Measurements from ENCODE around the gene F2R. TPM values are rescaled to one million over a fixed set of nuclear protein-coding genes. Genes with fewer than 3 reads are reported as not detected.
A peak's percentile ranks its signal among the peaks of the same experiment; 100 is the strongest.
"Not testable (repeated sequence)": the region's sequence is repeated elsewhere in the genome, so short reads cannot be mapped to it uniquely, and the experiment has no call there.

Gene F2R
- total and polyA plus RNA-seq, 2 experiments from 2014 or later = 15.0 to 26.0 TPM

DNA sequence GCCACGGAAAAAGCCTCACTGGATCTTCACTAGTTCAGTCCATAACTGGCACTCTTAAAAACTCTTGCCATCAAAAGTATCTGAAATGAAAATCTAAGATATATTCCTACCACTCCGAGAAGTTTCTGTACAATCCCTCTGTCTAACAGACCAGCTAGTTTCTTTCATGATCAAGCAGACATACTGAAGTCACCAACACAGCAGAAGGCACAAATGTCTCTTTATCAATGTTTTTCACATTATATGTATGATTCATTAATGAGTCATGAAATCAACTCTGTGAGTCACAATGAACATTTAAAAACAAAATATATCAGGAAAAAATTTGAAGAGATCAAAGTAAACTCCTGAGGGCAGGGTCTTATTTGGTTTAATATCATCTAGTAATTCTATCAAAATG lies 50.8 kb downstream of the F2R start:
- Histone ChIP-seq H2AFZ (no peak overlapping the region), H3K36me3 (ENCODE audit: insufficient read depth) (no peaks in the 10 kb centered on the region), H3K9me2 (ENCODE audit: insufficient read depth) (0 out of 2 replicates have a peak, but pooled peaks cover 4% of the 10 kb centered on the region), H3K4me3 (no peak overlapping the region), H3K27ac (ENCODE audit: low read depth) (no peak overlapping the region), H3K79me2 (replicated peaks; ENCODE audit: insufficient read depth) (no peaks in the 10 kb centered on the region), H3K27me3 (ENCODE audit: insufficient read depth) (no peaks in the 10 kb centered on the region), H3K4me1 (ENCODE audit: insufficient read depth) (peaks cover 6% of the 10 kb centered on the region), H4K20me1 (replicated peaks; ENCODE audit: insufficient read depth) (no peaks in the 10 kb centered on the region), H3K4me2 (no peak overlapping the region), H3F3A (replicated peaks; ENCODE audit: low read depth) (no peaks in the 10 kb centered on the region)
- DNase-seq (ENCODE audit: low spot score) (no peak), ATAC-seq (no peak)
- no peaks in the 10 kb centered on the region for H3K36me3 Mint-ChIP-seq (ENCODE audit: low read depth)
- H3K4me3 Mint-ChIP-seq = no peak overlapping the region
- H3K9me3 Mint-ChIP-seq = no peaks in the 10 kb centered on the region
- no peak overlapping the region for H3K27ac Mint-ChIP-seq
- H3K27me3 Mint-ChIP-seq (ENCODE audit: insufficient read depth, low read depth, poor library complexity) = peaks cover 6% of the 10 kb centered on the region
- peaks cover 5% of the 10 kb centered on the region; the same call in 2 of the 3 replicates for H3K4me1 Mint-ChIP-seq
- TF ChIP-seq EZH2 (IDR thresholded peaks at IDR 0.05; ENCODE audit: low read depth, unreplicated experiment) (no peak), EZH2phosphoT487 (IDR thresholded peaks at IDR 0.05; ENCODE audit: unreplicated experiment) (no peak), POLR2AphosphoS5 (IDR thresholded peaks at IDR 0.05; ENCODE audit: low read depth) (no peak), REST (IDR thresholded peaks at IDR 0.05; ENCODE audit: unreplicated experiment) (no peak), NANOG (IDR thresholded peaks at IDR 0.05; ENCODE audit: borderline replicate concordance) (no peak), CREB1 (CRISPR knock-in tag; IDR thresholded peaks at IDR 0.05; ENCODE audit: low read depth) (no peak), ZNF114 (CRISPR knock-in tag; IDR thresholded peaks at IDR 0.05) (no peak), STAT1 (IDR thresholded peaks at IDR 0.05; ENCODE audit: unreplicated experiment) (no peak), ZNF331 (CRISPR knock-in tag; IDR thresholded peaks at IDR 0.05; ENCODE audit: low read depth) (no peak)
- TF ChIP-seq, protein P1, sequence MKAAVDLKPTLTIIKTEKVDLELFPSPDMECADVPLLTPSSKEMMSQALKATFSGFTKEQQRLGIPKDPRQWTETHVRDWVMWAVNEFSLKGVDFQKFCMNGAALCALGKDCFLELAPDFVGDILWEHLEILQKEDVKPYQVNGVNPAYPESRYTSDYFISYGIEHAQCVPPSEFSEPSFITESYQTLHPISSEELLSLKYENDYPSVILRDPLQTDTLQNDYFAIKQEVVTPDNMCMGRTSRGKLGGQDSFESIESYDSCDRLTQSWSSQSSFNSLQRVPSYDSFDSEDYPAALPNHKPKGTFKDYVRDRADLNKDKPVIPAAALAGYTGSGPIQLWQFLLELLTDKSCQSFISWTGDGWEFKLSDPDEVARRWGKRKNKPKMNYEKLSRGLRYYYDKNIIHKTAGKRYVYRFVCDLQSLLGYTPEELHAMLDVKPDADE (IDR thresholded peaks at IDR 0.05) = no peak
- TF ChIP-seq, protein P2, sequence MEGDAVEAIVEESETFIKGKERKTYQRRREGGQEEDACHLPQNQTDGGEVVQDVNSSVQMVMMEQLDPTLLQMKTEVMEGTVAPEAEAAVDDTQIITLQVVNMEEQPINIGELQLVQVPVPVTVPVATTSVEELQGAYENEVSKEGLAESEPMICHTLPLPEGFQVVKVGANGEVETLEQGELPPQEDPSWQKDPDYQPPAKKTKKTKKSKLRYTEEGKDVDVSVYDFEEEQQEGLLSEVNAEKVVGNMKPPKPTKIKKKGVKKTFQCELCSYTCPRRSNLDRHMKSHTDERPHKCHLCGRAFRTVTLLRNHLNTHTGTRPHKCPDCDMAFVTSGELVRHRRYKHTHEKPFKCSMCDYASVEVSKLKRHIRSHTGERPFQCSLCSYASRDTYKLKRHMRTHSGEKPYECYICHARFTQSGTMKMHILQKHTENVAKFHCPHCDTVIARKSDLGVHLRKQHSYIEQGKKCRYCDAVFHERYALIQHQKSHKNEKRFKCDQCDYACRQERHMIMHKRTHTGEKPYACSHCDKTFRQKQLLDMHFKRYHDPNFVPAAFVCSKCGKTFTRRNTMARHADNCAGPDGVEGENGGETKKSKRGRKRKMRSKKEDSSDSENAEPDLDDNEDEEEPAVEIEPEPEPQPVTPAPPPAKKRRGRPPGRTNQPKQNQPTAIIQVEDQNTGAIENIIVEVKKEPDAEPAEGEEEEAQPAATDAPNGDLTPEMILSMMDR (conservative IDR thresholded peaks at IDR 0.05; ENCODE audit: low read depth in 2 of 2) = no peak

DNA sequence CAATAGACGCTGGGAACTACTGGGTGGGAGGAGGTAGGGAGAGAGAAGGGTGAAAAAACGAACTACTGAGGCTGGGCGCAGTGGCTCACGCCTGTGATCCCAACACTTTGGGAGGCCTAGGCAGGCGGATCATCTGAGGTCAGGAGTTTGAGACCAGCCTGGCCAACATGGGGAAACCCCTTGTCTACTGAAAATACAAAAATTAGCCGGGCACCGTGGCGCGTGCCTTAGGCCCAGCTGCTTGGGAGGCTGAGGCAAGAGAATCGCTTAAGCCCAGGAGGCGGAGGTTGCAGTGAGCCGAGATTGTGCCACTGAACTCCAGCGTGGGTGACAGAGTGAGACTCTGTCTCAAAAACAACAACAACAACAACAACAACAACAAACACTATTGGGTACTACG lies 55.1 kb downstream of the F2R start:
- H3K4me3 ChIP-seq; DNase-seq (ENCODE audit: low spot score); H3K36me3 ChIP-seq (ENCODE audit: insufficient read depth); H3K36me3 Mint-ChIP-seq (ENCODE audit: low read depth); H3K27ac Mint-ChIP-seq; H3F3A ChIP-seq (replicated peaks; ENCODE audit: low read depth); ATAC-seq; H3K4me1 ChIP-seq (ENCODE audit: insufficient read depth); H3K4me1 Mint-ChIP-seq; H3K4me3 Mint-ChIP-seq; H4K20me1 ChIP-seq (replicated peaks; ENCODE audit: insufficient read depth); H3K27me3 ChIP-seq (ENCODE audit: insufficient read depth); H3K27me3 Mint-ChIP-seq (ENCODE audit: insufficient read depth, low read depth, poor library complexity); H3K79me2 ChIP-seq (replicated peaks; ENCODE audit: insufficient read depth); H3K27ac ChIP-seq (ENCODE audit: low read depth); H3K9me3 Mint-ChIP-seq; H3K4me2 ChIP-seq; H3K9me2 ChIP-seq (ENCODE audit: insufficient read depth): not testable (repeated sequence)
- peak overlapping the region; percentile 40; the same call in 1 of the 2 replicates for H2AFZ ChIP-seq
